ENCODE data around the gene LRRC30.
"Not testable (repeated sequence)": the region's sequence is repeated elsewhere in the genome, so short reads cannot be mapped to it uniquely, and the experiment has no call there.

The LRRC30 gene

DNA sequence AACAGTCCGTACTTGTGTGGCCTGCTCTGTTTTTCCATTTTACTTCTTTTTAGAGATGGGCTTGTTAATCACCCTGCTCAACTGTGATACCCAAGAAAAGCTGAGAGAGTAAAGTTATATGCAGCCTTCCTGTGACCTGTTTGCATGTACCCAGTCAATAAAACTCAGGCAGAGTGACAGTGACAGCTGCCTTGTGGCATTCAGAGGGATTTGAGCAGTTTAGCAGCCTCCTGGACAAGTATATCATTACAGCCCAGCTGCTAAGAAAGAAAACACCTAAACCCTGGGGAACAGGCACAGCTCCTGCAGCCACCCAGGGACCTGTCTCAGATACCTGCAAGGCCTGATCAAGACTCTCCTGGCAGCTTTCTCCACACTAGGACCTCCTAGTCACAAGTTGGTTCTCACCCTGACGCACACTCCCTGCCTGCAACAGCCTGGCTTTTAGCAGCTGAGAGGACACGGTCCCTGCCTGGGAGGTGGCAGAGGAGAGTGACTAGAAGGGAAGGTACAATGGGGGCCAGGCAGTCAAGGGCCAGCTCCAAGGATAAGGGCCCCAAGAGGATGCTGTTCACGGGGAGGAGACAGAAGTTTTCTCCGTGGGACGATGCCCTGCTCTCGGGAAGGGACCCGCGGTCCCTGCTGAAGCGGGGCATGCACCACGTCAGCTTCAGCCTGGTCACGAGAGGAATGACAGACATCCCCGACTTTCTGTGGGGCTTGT lies at the start of gene LRRC30:
Gene LRRC30, plus strand, starts transcription at position 464 of the 724 bp plus-strand sequence. Its CDS starts 50 bp downstream, at position 514.
- no peak for DNase-seq (ENCODE audit: low read depth in 2 of 2)

DNA sequence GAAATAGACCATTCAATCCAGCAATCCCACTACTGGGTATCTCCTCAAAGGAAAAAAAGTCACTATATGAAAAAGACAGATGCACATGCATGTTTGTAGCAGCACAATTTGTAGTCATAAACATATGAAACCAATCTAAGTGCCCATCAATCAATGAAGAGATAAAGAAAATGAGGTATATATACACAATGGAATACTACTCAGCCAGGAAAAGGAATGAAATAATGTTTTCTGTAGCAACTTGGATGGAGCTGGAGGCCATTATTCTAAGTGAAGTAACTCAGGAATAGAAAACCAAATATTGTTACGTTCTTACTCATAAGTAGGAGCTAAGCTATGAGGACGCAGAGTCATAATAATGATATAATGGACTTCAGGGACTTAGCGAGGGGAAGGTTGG lies 45.2 kb upstream of the LRRC30 start:
- no peak for DNase-seq (ENCODE audit: low read depth in 2 of 2)

DNA sequence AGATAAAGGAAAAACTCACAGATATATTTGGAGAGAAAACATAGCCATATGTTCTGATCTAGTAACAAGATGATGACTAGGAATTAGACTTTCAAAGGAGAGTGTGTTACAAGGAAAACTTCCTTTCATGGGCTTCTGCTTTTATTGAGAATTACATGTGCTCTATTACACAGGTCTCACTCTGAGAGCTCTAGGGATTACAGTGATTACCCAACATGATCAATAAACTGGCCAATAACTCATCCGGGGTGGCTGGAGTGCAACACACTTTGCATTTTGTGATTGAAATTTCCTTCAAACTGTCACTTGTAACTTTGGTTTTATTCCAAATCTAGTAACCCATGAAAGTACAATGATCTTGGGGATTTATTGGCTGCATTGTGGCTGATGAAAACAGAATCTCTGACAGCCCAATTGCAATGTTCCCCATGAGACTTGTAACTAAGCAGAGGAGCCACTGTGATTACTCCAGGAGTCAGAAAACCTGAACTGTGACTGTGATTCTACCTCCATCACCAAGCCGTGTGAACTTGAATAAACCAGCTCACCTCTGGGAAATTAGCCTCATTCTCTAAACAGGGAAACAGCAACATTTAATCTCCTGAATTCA lies 40.2 kb upstream of the LRRC30 start:
- no peak for DNase-seq (ENCODE audit: low read depth in 2 of 2)

DNA sequence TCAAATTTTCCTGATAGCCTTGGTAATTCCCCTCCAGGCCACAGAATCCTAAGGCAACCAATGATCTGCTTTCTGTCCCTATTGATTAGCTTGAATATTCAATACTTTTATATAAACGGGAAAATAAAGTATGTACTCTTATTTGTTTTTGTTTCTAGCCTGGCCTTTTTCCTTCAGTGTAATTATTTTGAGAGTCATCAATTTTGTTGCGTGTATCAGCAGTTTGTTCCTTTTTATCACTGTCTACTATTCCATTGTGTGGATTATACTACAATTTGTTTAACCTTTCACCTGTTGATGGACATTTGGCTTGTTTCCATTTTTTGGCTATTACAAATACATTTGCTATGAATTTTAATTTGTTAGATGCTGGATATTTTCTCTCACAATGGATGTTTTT lies 39.2 kb upstream of the LRRC30 start:
- DNase-seq (ENCODE audit: low read depth in 2 of 2): no peak

- DNase-seq (ENCODE audit: low read depth in 2 of 2): no peak
Measured at GRCh38 chr18:7195266-7195665, 35.6 kb upstream of the LRRC30 start.

DNA sequence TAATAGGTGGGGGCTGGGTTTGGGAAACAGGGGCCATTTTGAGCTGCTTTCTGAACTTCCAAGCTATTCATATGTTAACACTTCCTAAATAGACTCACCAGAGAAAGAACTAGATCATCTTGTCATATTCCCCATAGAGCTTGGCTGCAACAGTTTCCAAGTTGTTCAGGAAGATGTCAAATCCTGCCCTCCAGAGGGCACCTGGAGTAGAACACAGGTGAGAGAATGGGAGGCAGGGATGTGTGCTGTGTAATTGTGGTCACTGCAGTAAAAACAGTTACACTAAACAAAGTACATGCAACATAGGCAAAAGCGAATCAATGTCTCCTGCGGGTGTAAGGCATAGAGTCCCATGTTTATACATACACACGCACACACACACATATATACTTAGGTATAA lies 34.5 kb upstream of the LRRC30 start:
- DNase-seq (ENCODE audit: low read depth in 2 of 2): no peak

GRCh38 chr18:7197854-7198253 lies 33.0 kb upstream of the LRRC30 start:
- DNase-seq (ENCODE audit: low read depth in 2 of 2): no peak

DNA sequence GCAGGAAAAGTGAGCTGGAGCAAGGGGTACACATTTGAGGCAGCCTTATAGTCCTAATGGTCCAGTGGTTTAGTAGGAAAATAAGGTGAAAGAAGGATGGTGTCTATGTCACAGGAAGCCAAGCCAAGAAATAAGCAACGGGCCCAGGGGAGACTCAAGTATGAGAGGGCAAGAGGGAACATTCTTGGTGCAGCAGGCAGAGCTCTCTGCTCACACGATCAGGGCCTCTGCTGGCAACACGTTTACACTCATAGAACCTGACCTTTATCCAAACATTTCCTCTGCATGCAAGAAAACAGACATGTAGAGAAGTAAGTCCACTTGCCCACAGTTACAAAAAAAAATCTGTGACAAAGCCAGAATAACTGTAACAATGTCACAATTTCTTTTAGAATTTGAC lies 32.6 kb upstream of the LRRC30 start:
- DNase-seq (ENCODE audit: low read depth in 2 of 2): no peak

DNA sequence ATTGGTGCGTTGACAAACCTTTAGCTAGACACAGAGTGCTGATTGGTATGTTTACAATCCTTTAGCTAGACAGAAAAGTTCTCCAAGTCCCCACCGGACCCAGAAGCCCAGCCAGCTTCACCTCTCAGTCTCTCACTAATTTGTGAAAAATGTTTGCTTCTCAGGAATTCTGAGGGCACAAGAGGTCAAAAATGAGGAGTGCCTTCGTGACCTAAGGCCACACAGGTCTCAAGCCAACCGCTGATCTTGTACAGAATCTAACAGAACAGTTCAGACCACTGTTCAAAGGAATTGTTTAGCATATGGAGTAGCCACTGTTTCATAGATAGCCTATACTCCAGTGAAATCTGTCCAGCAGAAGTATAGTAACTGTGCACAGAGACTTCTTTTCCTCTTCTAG lies 29.8 kb upstream of the LRRC30 start:
- no peak for DNase-seq (ENCODE audit: low read depth in 2 of 2)

- DNase-seq (ENCODE audit: low read depth in 2 of 2): no peak
Measured at GRCh38 chr18:7202169-7202568, 28.7 kb upstream of the LRRC30 start.

GRCh38 chr18:7203601-7204000 lies 27.3 kb upstream of the LRRC30 start:
- not testable (repeated sequence) for DNase-seq (ENCODE audit: low read depth in 2 of 2)

DNA sequence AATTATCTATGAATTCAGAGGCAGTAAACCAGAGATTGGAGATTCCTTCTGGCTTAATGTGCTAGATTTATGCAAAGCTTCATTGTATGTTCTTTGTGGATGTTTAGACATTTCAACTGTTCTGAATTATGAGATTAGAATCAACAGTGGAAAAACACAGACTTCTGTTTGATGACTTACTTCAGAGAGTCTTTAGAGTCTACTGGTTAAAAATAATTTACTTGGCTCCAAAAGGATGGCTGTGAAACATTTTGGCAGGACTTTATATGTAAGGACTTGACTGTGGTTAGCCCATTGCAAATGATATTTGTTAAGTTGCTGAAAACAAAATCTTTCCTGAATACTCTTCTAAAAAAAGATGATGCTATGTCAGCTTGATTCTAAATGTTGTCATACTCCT lies 25.5 kb upstream of the LRRC30 start:
- DNase-seq (ENCODE audit: low read depth in 2 of 2): no peak

DNA sequence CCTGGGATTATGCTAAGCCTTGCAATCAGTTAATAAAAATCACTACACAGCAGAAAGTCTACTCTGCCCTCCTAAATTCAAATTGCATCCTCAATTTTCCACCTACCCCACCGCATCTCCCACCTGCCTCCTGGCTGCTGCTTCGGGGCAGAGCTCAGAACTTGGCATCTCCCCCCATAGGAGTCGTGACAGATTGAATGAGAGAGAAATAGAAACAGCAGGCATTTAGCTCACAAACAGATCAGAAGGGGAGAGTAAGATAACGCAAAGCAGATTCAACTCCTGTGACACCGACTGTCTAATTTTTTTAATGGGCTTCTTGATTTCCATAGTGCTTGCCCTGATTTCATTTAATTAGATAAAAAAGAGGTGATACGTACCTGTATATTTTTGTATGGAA lies 24.7 kb upstream of the LRRC30 start:
- DNase-seq (ENCODE audit: low read depth in 2 of 2): no peak

GRCh38 chr18:7207366-7207915 lies 23.4 kb upstream of the LRRC30 start:
- no peak for DNase-seq (ENCODE audit: low read depth in 2 of 2)

DNA sequence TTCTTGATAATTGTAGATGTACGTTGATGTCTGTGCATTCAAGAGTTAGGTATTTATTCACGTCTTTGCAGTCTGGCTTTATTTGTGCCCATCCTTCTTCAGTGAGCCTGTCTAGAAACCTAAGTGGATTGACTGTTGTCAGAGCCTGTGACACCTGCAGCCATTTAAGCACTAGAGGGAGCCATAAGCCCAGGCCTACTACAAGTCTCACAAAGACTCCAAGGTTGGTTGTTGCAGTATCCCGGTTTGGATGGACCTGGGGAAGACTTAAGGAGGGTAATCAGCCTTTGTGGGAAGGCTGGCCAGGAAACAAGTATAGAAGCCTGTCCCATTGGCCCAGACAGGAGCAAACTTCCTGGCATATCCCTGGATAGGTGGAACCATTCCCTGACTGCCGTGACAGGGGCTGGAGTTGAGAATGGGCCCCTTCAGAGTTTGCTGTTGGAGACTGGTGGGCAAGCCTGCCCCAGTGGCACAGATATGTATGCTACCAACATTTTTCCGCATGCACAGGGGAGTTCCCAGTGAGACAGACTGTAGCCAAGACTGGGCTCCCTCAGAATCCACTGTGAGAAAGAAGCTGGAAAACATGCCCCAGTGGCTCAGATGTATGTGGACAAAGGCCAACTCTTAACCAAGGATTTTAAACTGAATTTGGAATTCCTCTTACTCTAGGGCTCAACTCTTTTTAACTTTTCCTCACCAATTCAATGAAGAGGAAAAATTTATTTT lies 9.3 kb upstream of the LRRC30 start:
- DNase-seq (ENCODE audit: low read depth in 2 of 2): no peak

GRCh38 chr18:7224198-7224597 lies 6.7 kb upstream of the LRRC30 start:
- no peak for DNase-seq (ENCODE audit: low read depth in 2 of 2)

GRCh38 chr18:7232218-7232617 lies 1.3 kb downstream of the LRRC30 start:
- DNase-seq (ENCODE audit: low read depth in 2 of 2): no peak

- DNase-seq (ENCODE audit: low read depth in 2 of 2): no peak
Measured at GRCh38 chr18:7233134-7233810, 2.4 kb downstream of the LRRC30 start.

DNA sequence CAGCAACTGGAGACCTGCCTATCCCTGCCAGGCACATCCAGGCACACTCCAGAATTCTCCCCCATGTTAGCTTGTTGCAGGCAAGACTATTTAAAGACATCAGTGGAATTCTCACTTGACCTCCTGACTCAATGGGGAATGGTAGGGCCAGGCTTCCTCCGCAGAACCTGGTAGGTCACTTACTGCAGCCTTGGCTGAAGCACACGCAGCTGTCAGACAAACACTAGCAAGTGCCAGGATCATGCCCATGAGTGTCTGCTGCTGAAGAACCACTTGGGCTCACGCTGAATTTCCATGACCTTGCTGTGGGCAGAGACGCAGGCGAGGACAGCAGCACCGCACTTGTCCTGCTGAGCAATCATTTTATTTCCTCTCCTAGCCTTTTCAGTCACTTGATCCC lies 3.2 kb downstream of the LRRC30 start:
- DNase-seq (ENCODE audit: low read depth in 2 of 2): no peak

- DNase-seq (ENCODE audit: low read depth in 2 of 2): no peak
Measured at GRCh38 chr18:7234956-7235355, 4.1 kb downstream of the LRRC30 start.

- DNase-seq (ENCODE audit: low read depth in 2 of 2): no peak
Measured at GRCh38 chr18:7236072-7236471, 5.2 kb downstream of the LRRC30 start.

GRCh38 chr18:7236933-7237332 lies 6.0 kb downstream of the LRRC30 start:
- no peak for DNase-seq (ENCODE audit: low read depth in 2 of 2)

Measured in stimulated activated CD4-positive, alpha-beta T cell treated with anti-CD3 and anti-CD28 coated beads, Interleukin-4, amount 100 ng/mL, for 48 hours (primary cell).